Fibroblast of pulmonary artery (primary cell): ENCODE results near the gene PLA2G4E.

Experiments used
- DNase-seq: peaks from one replicate; pipeline ENCODE4 v3.0.0-alpha.2; 2010; ENCODE audit warnings: low read depth
- H3K4me3 ChIP-seq: replicated peaks from 2 replicates; pipeline ENCODE4 v1.5.1; 2011; ENCODE audit warnings: low read depth, mild to moderate bottlenecking, control low read depth, low read length, moderate library complexity
- CTCF ChIP-seq: IDR thresholded peaks from 2 replicates; pipeline ENCODE4 v1.5.1; 2011; ENCODE audit warnings: mild to moderate bottlenecking, control low read depth, low read length, inconsistent platforms; ENCODE audit errors: missing control alignments

The PLA2G4E gene

GRCh38 chr15:41999290-42000285 lies 21.3 kb downstream of the PLA2G4E start:
- DNase-seq, result no peak
- H3K4me3 ChIP-seq, result no peak overlapping the region
- TF ChIP-seq CTCF, result no peak

GRCh38 chr15:41997845-41998244 lies 23.0 kb downstream of the PLA2G4E start:
- TF ChIP-seq CTCF, result no peak
- no peak overlapping the region for H3K4me3 ChIP-seq
- no peak for DNase-seq

- DNase-seq, result no peak
- TF ChIP-seq CTCF, result no peak
- H3K4me3 ChIP-seq, result no peak overlapping the region
Observed at GRCh38 chr15:41996921-41997592, 23.8 kb downstream of the PLA2G4E start.

GRCh38 chr15:41996376-41996775 lies 24.5 kb downstream of the PLA2G4E start:
- TF ChIP-seq CTCF, result no peak
- H3K4me3 ChIP-seq, result no peak overlapping the region
- DNase-seq, result no peak

- TF ChIP-seq CTCF, result no peak
- H3K4me3 ChIP-seq, result no peak overlapping the region
- DNase-seq, result no peak
Observed at GRCh38 chr15:41995476-41995855, 25.4 kb downstream of the PLA2G4E start.

GRCh38 chr15:41994772-41995475 lies 25.9 kb downstream of the PLA2G4E start:
- no peak overlapping the region for H3K4me3 ChIP-seq
- TF ChIP-seq CTCF, result no peak
- no peak for DNase-seq
